ENCODE data around the gene GMPPA. TPM values are rescaled to one million over a fixed set of nuclear protein-coding genes. Genes with fewer than 3 reads are reported as not detected.

The GMPPA gene
- total RNA-seq, 4 donors from 2014 or later: 5.4 to 29.9 (median 19.8) TPM

- H3K4me3 ChIP-seq (ENCODE audit: low read depth, poor library complexity, severe bottlenecking): no peak overlapping the region
- TF ChIP-seq CTCF (IDR thresholded peaks at IDR 0.05) (no peak), POLR2A (IDR thresholded peaks at IDR 0.05) (no peak)
- intact Hi-C loops (cut with DNase I; ENCODE audit: low total_unique reads): no loop called here
- no peak for DNase-seq (ENCODE audit: low spot score in 2 of 2)
- WGBS, 2 donors: 88 to 91% methylated on average over 39 to 47 of the region's 47 CpGs
Observed at GRCh38 chr2:219465659-219466561, 32.8 kb upstream of the GMPPA start.

- DNase-seq (ENCODE audit: low spot score in 2 of 2): no peak
- 74 to 84% methylated on average over 26 to 28 of the region's 28 CpGs for WGBS, 2 donors
- intact Hi-C loops (cut with DNase I; ENCODE audit: low total_unique reads): no loop called here
- TF ChIP-seq CTCF (IDR thresholded peaks at IDR 0.05): no peak
- no peak for TF ChIP-seq POLR2A (IDR thresholded peaks at IDR 0.05)
- H3K4me3 ChIP-seq (ENCODE audit: low read depth, poor library complexity, severe bottlenecking): no peak overlapping the region
Observed at GRCh38 chr2:219466816-219467735, 31.6 kb upstream of the GMPPA start.

- intact Hi-C loops (cut with DNase I; ENCODE audit: low total_unique reads): no loop called here
- no peak overlapping the region for H3K4me3 ChIP-seq (ENCODE audit: low read depth, poor library complexity, severe bottlenecking)
- WGBS, 2 donors: 64 to 68% methylated on average over 2 of the region's 2 CpGs
- TF ChIP-seq POLR2A (IDR thresholded peaks at IDR 0.05) (no peak), CTCF (IDR thresholded peaks at IDR 0.05) (no peak)
- no peak for DNase-seq (ENCODE audit: low spot score in 2 of 2)
Observed at GRCh38 chr2:219467736-219468075, 31.0 kb upstream of the GMPPA start.

- no peak overlapping the region for H3K4me3 ChIP-seq (ENCODE audit: low read depth, poor library complexity, severe bottlenecking)
- 91 to 96% methylated on average over 21 to 22 of the region's 23 CpGs for WGBS, 2 donors
- no peak for TF ChIP-seq POLR2A (IDR thresholded peaks at IDR 0.05)
- TF ChIP-seq CTCF (IDR thresholded peaks at IDR 0.05): no peak
- no peak for DNase-seq (ENCODE audit: low spot score in 2 of 2)
- intact Hi-C loops (cut with DNase I; ENCODE audit: low total_unique reads): no loop called here
Observed at GRCh38 chr2:219468410-219469185, 30.1 kb upstream of the GMPPA start.

- DNase-seq (ENCODE audit: low spot score in 2 of 2): no peak
- WGBS, 2 donors: 86 to 91% methylated on average over 14 to 16 of the region's 16 CpGs
- H3K4me3 ChIP-seq (ENCODE audit: low read depth, poor library complexity, severe bottlenecking): no peak overlapping the region
- intact Hi-C loops (cut with DNase I; ENCODE audit: low total_unique reads): no loop called here
- no peak for TF ChIP-seq CTCF (IDR thresholded peaks at IDR 0.05)
- TF ChIP-seq POLR2A (IDR thresholded peaks at IDR 0.05): no peak
Observed at GRCh38 chr2:219469186-219469724, 29.4 kb upstream of the GMPPA start.
